Measurements from ENCODE around the gene UBASH3A. TPM values are rescaled to one million over a fixed set of nuclear protein-coding genes. Genes with fewer than 3 reads are reported as not detected.

UBASH3A gene
- total and polyA plus RNA-seq, 2 donors (not counting 1 experiment from before 2014, with no cell fraction given), result not detected

- TF ChIP-seq CTCF (conservative IDR thresholded peaks at IDR 0.05 in 1 of 2, IDR thresholded peaks at IDR 0.05 in 1 of 2; ENCODE audit: low read depth in 1 of 2, low read length in 2 of 2) (no peak), EZH2 (IDR thresholded peaks at IDR 0.05; ENCODE audit: low read length, missing control alignments) (no peak)
- H3K4me3 ChIP-seq (replicated peaks in 1 of 4; ENCODE audit: control extremely low read depth in 1 of 4, insufficient read depth in 1 of 4, low read depth in 3 of 4, low read length in 4 of 4), result no peak overlapping the region
- no peaks in the 10 kb centered on the region for H3K36me3 ChIP-seq (ENCODE audit: control insufficient read depth, insufficient read depth, low read length)
- H3K27me3 ChIP-seq (ENCODE audit: control insufficient read depth, insufficient read depth, low read length), result no peaks in the 10 kb centered on the region
- no peak overlapping the region for H3K9ac ChIP-seq (ENCODE audit: insufficient read depth, low read length)
- no peak overlapping the region for H3K4me2 ChIP-seq (ENCODE audit: extremely low read depth, insufficient read depth, low read length)
- H2AFZ ChIP-seq (ENCODE audit: low read length), result no peak overlapping the region
- H4K20me1 ChIP-seq (ENCODE audit: control insufficient read depth, extremely low read depth, insufficient read depth, low read length), result no peaks in the 10 kb centered on the region
- no peak for DNase-seq (ENCODE audit: low read depth in 2 of 2)
- no peak overlapping the region for H3K27ac ChIP-seq (ENCODE audit: insufficient read depth, low read length)
- no peaks in the 10 kb centered on the region for H3K4me1 ChIP-seq (ENCODE audit: control insufficient read depth, extremely low read depth, insufficient read depth, low read length)
- no peaks in the 10 kb centered on the region for H3K79me2 ChIP-seq (ENCODE audit: control insufficient read depth, insufficient read depth, low read length)
- H3K9me3 ChIP-seq (ENCODE audit: control insufficient read depth, insufficient read depth, low read depth, low read length), result no peaks in the 10 kb centered on the region
Measured at GRCh38 chr21:42385619-42386018, 18.1 kb upstream of the UBASH3A start.

- no peak for DNase-seq (ENCODE audit: low read depth in 2 of 2)
- H3K4me1 ChIP-seq (ENCODE audit: control insufficient read depth, extremely low read depth, insufficient read depth, low read length), result no peaks in the 10 kb centered on the region
- no peak overlapping the region for H2AFZ ChIP-seq (ENCODE audit: low read length)
- H3K9ac ChIP-seq (ENCODE audit: insufficient read depth, low read length), result no peak overlapping the region
- H3K79me2 ChIP-seq (ENCODE audit: control insufficient read depth, insufficient read depth, low read length), result no peaks in the 10 kb centered on the region
- H3K4me2 ChIP-seq (ENCODE audit: extremely low read depth, insufficient read depth, low read length), result no peak overlapping the region
- no peak for TF ChIP-seq CTCF (conservative IDR thresholded peaks at IDR 0.05 in 1 of 2, IDR thresholded peaks at IDR 0.05 in 1 of 2; ENCODE audit: low read depth in 1 of 2, low read length in 2 of 2)
- TF ChIP-seq EZH2 (IDR thresholded peaks at IDR 0.05; ENCODE audit: low read length, missing control alignments), result no peak
- no peaks in the 10 kb centered on the region for H3K9me3 ChIP-seq (ENCODE audit: control insufficient read depth, insufficient read depth, low read depth, low read length)
- no peak overlapping the region for H3K4me3 ChIP-seq (replicated peaks in 1 of 4; ENCODE audit: control extremely low read depth in 1 of 4, insufficient read depth in 1 of 4, low read depth in 3 of 4, low read length in 4 of 4)
- H3K27me3 ChIP-seq (ENCODE audit: control insufficient read depth, insufficient read depth, low read length), result no peaks in the 10 kb centered on the region
- H4K20me1 ChIP-seq (ENCODE audit: control insufficient read depth, extremely low read depth, insufficient read depth, low read length), result no peaks in the 10 kb centered on the region
- no peaks in the 10 kb centered on the region for H3K36me3 ChIP-seq (ENCODE audit: control insufficient read depth, insufficient read depth, low read length)
- H3K27ac ChIP-seq (ENCODE audit: insufficient read depth, low read length), result no peak overlapping the region
Measured at GRCh38 chr21:42386034-42386591, 17.6 kb upstream of the UBASH3A start.

- Histone ChIP-seq H2AFZ (ENCODE audit: low read length) (no peak overlapping the region), H3K9ac (ENCODE audit: insufficient read depth, low read length) (no peak overlapping the region), H3K27ac (ENCODE audit: insufficient read depth, low read length) (no peak overlapping the region), H3K4me1 (ENCODE audit: control insufficient read depth, extremely low read depth, insufficient read depth, low read length) (no peaks in the 10 kb centered on the region), H4K20me1 (ENCODE audit: control insufficient read depth, extremely low read depth, insufficient read depth, low read length) (no peaks in the 10 kb centered on the region), H3K9me3 (ENCODE audit: control insufficient read depth, insufficient read depth, low read depth, low read length) (no peaks in the 10 kb centered on the region), H3K79me2 (ENCODE audit: control insufficient read depth, insufficient read depth, low read length) (no peaks in the 10 kb centered on the region), H3K27me3 (ENCODE audit: control insufficient read depth, insufficient read depth, low read length) (no peaks in the 10 kb centered on the region), H3K36me3 (ENCODE audit: control insufficient read depth, insufficient read depth, low read length) (no peaks in the 10 kb centered on the region), H3K4me3 (replicated peaks in 1 of 4; ENCODE audit: control extremely low read depth in 1 of 4, insufficient read depth in 1 of 4, low read depth in 3 of 4, low read length in 4 of 4) (no peak overlapping the region), H3K4me2 (ENCODE audit: extremely low read depth, insufficient read depth, low read length) (no peak overlapping the region)
- DNase-seq (ENCODE audit: low read depth in 2 of 2), result no peak
- no peak for TF ChIP-seq EZH2 (IDR thresholded peaks at IDR 0.05; ENCODE audit: low read length, missing control alignments)
- TF ChIP-seq CTCF (conservative IDR thresholded peaks at IDR 0.05 in 1 of 2, IDR thresholded peaks at IDR 0.05 in 1 of 2; ENCODE audit: low read depth in 1 of 2, low read length in 2 of 2), result no peak
Measured at GRCh38 chr21:42387164-42387563, 16.5 kb upstream of the UBASH3A start.
